Stimulated activated memory B cell treated with anti-CD40 and anti-IgM and Interleukin-4, amounts not matched to agents 10 μg/mL and 1 μg/mL and 100 μg/mL, for 72 hours (primary cell): Measurements from ENCODE around the gene MRNIP.
A peak's percentile ranks its signal among the peaks of the same experiment; 100 is the strongest.

ENCODE experiments used
- ATAC-seq: fragments of 150-1000 bp; cut with Tn5 transposase; 2 replicates; pipeline ENCODE4 v1.10.0; 2021
- H3K27ac Mint-ChIP-seq: one replicate; pipeline ENCODE4 v1.8.0; 2022; ENCODE audit warnings: mild to moderate bottlenecking, mixed read lengths
- H3K27me3 Mint-ChIP-seq: one replicate; pipeline ENCODE4 v1.8.0; 2022; ENCODE audit warnings: mixed read lengths
- H3K36me3 Mint-ChIP-seq: one replicate; pipeline ENCODE4 v1.8.0; 2022; ENCODE audit warnings: mixed read lengths
- H3K4me1 Mint-ChIP-seq: one replicate; pipeline ENCODE4 v1.8.0; 2022; ENCODE audit warnings: mixed read lengths
- H3K4me3 Mint-ChIP-seq: one replicate; pipeline ENCODE4 v1.8.0; 2022; ENCODE audit warnings: mild to moderate bottlenecking, moderate library complexity, mixed read lengths
- H3K9me3 Mint-ChIP-seq: one replicate; pipeline ENCODE4 v1.8.0; 2022; ENCODE audit warnings: mixed read lengths

MRNIP gene, protein sequence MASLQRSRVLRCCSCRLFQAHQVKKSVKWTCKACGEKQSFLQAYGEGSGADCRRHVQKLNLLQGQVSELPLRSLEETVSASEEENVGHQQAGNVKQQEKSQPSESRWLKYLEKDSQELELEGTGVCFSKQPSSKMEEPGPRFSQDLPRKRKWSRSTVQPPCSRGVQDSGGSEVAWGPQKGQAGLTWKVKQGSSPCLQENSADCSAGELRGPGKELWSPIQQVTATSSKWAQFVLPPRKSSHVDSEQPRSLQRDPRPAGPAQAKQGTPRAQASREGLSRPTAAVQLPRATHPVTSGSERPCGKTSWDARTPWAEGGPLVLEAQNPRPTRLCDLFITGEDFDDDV

GRCh38 chr5:179858586-179859427, at the start of gene MRNIP:
TSS of gene MRNIP (minus strand) at chr5:179858817. CDS start at chr5:179858796, 21 bp downstream.
- Mint-ChIP-seq H3K4me3 (peak within 1 kb of the TSS; percentile 93), H3K9me3 (no peaks in the 10 kb centered on the region), H3K36me3 (peaks cover 17% of the 10 kb centered on the region), H3K4me1 (peaks cover 26% of the 10 kb centered on the region), H3K27me3 (no peaks in the 10 kb centered on the region), H3K27ac (peak within 1 kb of the TSS; percentile 85)
- ATAC-seq: peak; percentile 98

- peak within 1 kb of the TSS; percentile 88 for H3K27ac Mint-ChIP-seq
- ATAC-seq: peak; percentile 96
- no peaks in the 10 kb centered on the region for H3K27me3 Mint-ChIP-seq
- peaks cover 29% of the 10 kb centered on the region for H3K4me1 Mint-ChIP-seq
- peak within 1 kb of the TSS; percentile 87 for H3K4me3 Mint-ChIP-seq
- H3K9me3 Mint-ChIP-seq: no peaks in the 10 kb centered on the region
- H3K36me3 Mint-ChIP-seq: peaks cover 18% of the 10 kb centered on the region
Observed at GRCh38 chr5:179907556-179908324, 49.1 kb upstream of the MRNIP start, which contains the start of gene TBC1D9B. TSS of gene TBC1D9B (minus strand) at chr5:179907897. CDS start at chr5:179907821, 76 bp downstream.

GRCh38 chr5:179906795-179907555, 48.4 kb upstream of the MRNIP start:
- Mint-ChIP-seq H3K4me1 (peaks cover 31% of the 10 kb centered on the region), H3K36me3 (peaks cover 26% of the 10 kb centered on the region), H3K27ac (peak overlapping the region; percentile 79), H3K4me3 (peak overlapping the region; percentile 84), H3K9me3 (no peaks in the 10 kb centered on the region), H3K27me3 (no peaks in the 10 kb centered on the region)
- ATAC-seq: peak; percentile 58

- Mint-ChIP-seq H3K27ac (peak overlapping the region; percentile 79), H3K4me3 (peak overlapping the region; percentile 84), H3K36me3 (peaks cover 29% of the 10 kb centered on the region), H3K9me3 (no peaks in the 10 kb centered on the region), H3K27me3 (no peaks in the 10 kb centered on the region), H3K4me1 (peaks cover 34% of the 10 kb centered on the region)
- ATAC-seq: no peak
Observed at GRCh38 chr5:179906294-179906794, 47.7 kb upstream of the MRNIP start.

GRCh38 chr5:179905161-179905560, 46.5 kb upstream of the MRNIP start:
- peaks cover 34% of the 10 kb centered on the region for H3K4me1 Mint-ChIP-seq
- H3K27ac Mint-ChIP-seq: no peak overlapping the region
- no peak overlapping the region for H3K4me3 Mint-ChIP-seq
- H3K27me3 Mint-ChIP-seq: no peaks in the 10 kb centered on the region
- H3K36me3 Mint-ChIP-seq: peaks cover 38% of the 10 kb centered on the region
- no peak for ATAC-seq
- no peaks in the 10 kb centered on the region for H3K9me3 Mint-ChIP-seq

- H3K4me3 Mint-ChIP-seq: no peak overlapping the region
- H3K27me3 Mint-ChIP-seq: no peaks in the 10 kb centered on the region
- peaks cover 30% of the 10 kb centered on the region for H3K4me1 Mint-ChIP-seq
- no peak for ATAC-seq
- H3K9me3 Mint-ChIP-seq: no peaks in the 10 kb centered on the region
- peaks cover 43% of the 10 kb centered on the region for H3K36me3 Mint-ChIP-seq
- no peak overlapping the region for H3K27ac Mint-ChIP-seq
Observed at GRCh38 chr5:179904463-179905160, 46.0 kb upstream of the MRNIP start.

GRCh38 chr5:179902763-179903158, 44.1 kb upstream of the MRNIP start:
- Mint-ChIP-seq H3K27ac (no peak overlapping the region), H3K9me3 (no peaks in the 10 kb centered on the region)

GRCh38 chr5:179901915-179902762, 43.5 kb upstream of the MRNIP start:
- peaks cover 21% of the 10 kb centered on the region for H3K4me1 Mint-ChIP-seq
- no peak overlapping the region for H3K4me3 Mint-ChIP-seq
- H3K27me3 Mint-ChIP-seq: no peaks in the 10 kb centered on the region
- no peak overlapping the region for H3K27ac Mint-ChIP-seq
- ATAC-seq: no peak
- H3K36me3 Mint-ChIP-seq: peaks cover 57% of the 10 kb centered on the region
- no peaks in the 10 kb centered on the region for H3K9me3 Mint-ChIP-seq

More at GRCh38 chr5:179902763-179903158, 44.1 kb upstream of the MRNIP start:
- H3K27me3 Mint-ChIP-seq: no peaks in the 10 kb centered on the region
- peaks cover 52% of the 10 kb centered on the region for H3K36me3 Mint-ChIP-seq
- no peak for ATAC-seq
- peaks cover 21% of the 10 kb centered on the region for H3K4me1 Mint-ChIP-seq
- H3K4me3 Mint-ChIP-seq: no peak overlapping the region

- ATAC-seq: no peak
- Mint-ChIP-seq H3K36me3 (peaks cover 57% of the 10 kb centered on the region), H3K27ac (no peak overlapping the region), H3K4me1 (peaks cover 21% of the 10 kb centered on the region), H3K27me3 (no peaks in the 10 kb centered on the region), H3K4me3 (no peak overlapping the region), H3K9me3 (no peaks in the 10 kb centered on the region)
Observed at GRCh38 chr5:179901462-179901861, 42.8 kb upstream of the MRNIP start.

GRCh38 chr5:179900711-179901110, 42.1 kb upstream of the MRNIP start:
- Mint-ChIP-seq H3K9me3 (no peaks in the 10 kb centered on the region), H3K4me1 (peaks cover 13% of the 10 kb centered on the region), H3K27ac (no peak overlapping the region), H3K27me3 (no peaks in the 10 kb centered on the region), H3K4me3 (no peak overlapping the region), H3K36me3 (peaks cover 63% of the 10 kb centered on the region)
- no peak for ATAC-seq

GRCh38 chr5:179900206-179900605, 41.6 kb upstream of the MRNIP start:
- H3K27me3 Mint-ChIP-seq: no peaks in the 10 kb centered on the region
- H3K27ac Mint-ChIP-seq: peak overlapping the region; percentile 39
- no peak overlapping the region for H3K4me3 Mint-ChIP-seq
- H3K4me1 Mint-ChIP-seq: peaks cover 9% of the 10 kb centered on the region
- peaks cover 67% of the 10 kb centered on the region for H3K36me3 Mint-ChIP-seq
- H3K9me3 Mint-ChIP-seq: no peaks in the 10 kb centered on the region
- no peak for ATAC-seq

- no peak overlapping the region for H3K4me3 Mint-ChIP-seq
- H3K27ac Mint-ChIP-seq: peak overlapping the region; percentile 9
- no peaks in the 10 kb centered on the region for H3K27me3 Mint-ChIP-seq
- peaks cover 72% of the 10 kb centered on the region for H3K36me3 Mint-ChIP-seq
- no peak for ATAC-seq
- no peaks in the 10 kb centered on the region for H3K9me3 Mint-ChIP-seq
- H3K4me1 Mint-ChIP-seq: no peaks in the 10 kb centered on the region
Observed at GRCh38 chr5:179895861-179896260, 37.2 kb upstream of the MRNIP start.
